ENCODE measurements around the gene COMMD6. TPM values are rescaled to one million over a fixed set of nuclear protein-coding genes. Genes with fewer than 3 reads are reported as not detected.
A peak's percentile ranks its signal among the peaks of the same experiment; 100 is the strongest.

The COMMD6 gene
- total and polyA plus RNA-seq, 2 of the 4 experiments (the other 2 are of a cell fraction) = 63.5 to 144 TPM

DNA sequence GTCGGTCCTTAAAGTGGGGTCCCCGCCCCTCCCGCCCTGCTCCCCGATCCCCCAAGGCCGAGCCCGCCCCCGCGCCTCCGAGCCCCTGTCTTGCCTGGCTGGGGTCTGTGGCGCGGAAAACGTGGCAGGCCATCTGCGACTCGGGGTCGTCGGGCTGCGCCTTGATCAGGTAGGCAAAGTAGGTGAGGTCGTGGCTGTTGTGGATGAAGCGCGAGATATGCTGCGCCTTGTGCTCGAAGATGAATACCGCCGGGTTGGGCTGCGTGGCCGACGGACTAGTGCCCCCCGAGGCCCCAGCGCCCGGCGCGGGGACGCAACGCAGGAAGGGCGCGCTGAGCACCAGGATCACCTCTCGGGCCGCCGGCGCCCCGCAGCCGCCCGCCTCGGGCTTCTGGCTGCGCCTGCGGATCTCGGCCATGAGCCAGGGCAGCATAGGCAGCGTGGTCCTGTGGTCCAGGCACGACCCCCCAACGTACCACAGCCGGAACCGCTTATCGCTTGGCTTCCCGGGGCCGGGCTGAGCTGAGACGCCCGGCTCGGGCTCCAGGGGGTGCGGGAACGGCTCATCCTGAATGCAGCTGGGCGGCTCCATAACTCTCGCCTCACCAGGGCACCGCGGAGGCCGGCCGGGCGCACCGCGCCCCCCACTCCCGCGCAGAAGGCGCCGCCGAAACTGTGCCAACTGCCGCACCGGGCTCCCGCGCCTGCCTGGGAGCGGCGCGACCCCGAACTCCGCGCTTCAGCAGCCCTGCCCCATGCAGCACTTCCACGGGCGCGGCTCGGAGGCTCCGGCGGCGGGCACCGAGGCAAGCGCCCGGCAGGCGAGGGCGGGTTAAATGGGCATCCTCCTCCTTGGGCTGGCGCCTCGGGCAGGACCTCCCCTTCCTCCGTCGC is 56.2 kb downstream of the COMMD6 start:
- BruUV-seq (replicated peaks) = no TSS peak
- H3K9ac ChIP-seq (ENCODE audit: low read depth, low read length) = peak overlapping the region; percentile 57; the same call in 1 of the 2 replicates

More for the DNA sequence above, 56.2 kb downstream of the COMMD6 start:
- peak overlapping the region; percentile 91 for H2AFZ ChIP-seq (replicated peaks; ENCODE audit: low read length, poor library complexity)
- no peak overlapping the region for H4K8ac ChIP-seq (ENCODE audit: low read depth in 2 of 2, low read length in 2 of 2)
- no peak overlapping the region for H3K4ac ChIP-seq (ENCODE audit: low read depth, low read length)
- 0 out of 2 replicates have a peak, but pooled peaks cover 4% of the 10 kb centered on the region for H3K9me1 ChIP-seq (ENCODE audit: insufficient read depth, low read length)
- H2BK20ac ChIP-seq (ENCODE audit: low read depth, low read length) = no peak overlapping the region
- TF ChIP-seq, protein P1, sequence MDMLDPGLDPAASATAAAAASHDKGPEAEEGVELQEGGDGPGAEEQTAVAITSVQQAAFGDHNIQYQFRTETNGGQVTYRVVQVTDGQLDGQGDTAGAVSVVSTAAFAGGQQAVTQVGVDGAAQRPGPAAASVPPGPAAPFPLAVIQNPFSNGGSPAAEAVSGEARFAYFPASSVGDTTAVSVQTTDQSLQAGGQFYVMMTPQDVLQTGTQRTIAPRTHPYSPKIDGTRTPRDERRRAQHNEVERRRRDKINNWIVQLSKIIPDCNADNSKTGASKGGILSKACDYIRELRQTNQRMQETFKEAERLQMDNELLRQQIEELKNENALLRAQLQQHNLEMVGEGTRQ (IDR thresholded peaks at IDR 0.05; ENCODE audit: low read depth, low read length) = no peak
- TF ChIP-seq MAZ (IDR thresholded peaks at IDR 0.05; ENCODE audit: borderline replicate concordance, low read depth, low read length) (peak; percentile 5; the same call in 1 of the 2 replicates), RAD21 (IDR thresholded peaks at IDR 0.05; ENCODE audit: low read length) (no peak)
- POLR2A ChIA-PET (ENCODE audit: unreplicated experiment) = interaction anchor here (0.7 kb wide), 1 partner anchor 110 kb away, joined by 3 read pairs; no protein-coding TSS in a partner anchor
- no peak overlapping the region for H3K56ac ChIP-seq (ENCODE audit: extremely low read depth, insufficient read depth, low read length)
- no peak overlapping the region for H4K91ac ChIP-seq (ENCODE audit: insufficient read depth, low read depth, low read length)
- H4K5ac ChIP-seq (ENCODE audit: low read depth, low read length) = no peak overlapping the region
- H2BK120ac ChIP-seq (ENCODE audit: low read depth, low read length) = no peak overlapping the region
- peak overlapping the region; percentile 36; the same call in 1 of the 2 replicates for H3K23ac ChIP-seq (ENCODE audit: low read depth, low read length)
- no peak overlapping the region for H2BK15ac ChIP-seq (ENCODE audit: low read depth, low read length)
- dilution Hi-C loops (cut with HindIII; ENCODE audit: low sequenced_read_pairs, unreplicated experiment) (no loop called here), in situ Hi-C loops (cut with MboI; ENCODE audit: low sequenced_read_pairs) (loop anchor here (5.0 kb wide), 1 partner anchor 66 kb away; the partner anchor contains the start of gene UCHL3), intact Hi-C loops (cut with micrococcal nuclease) (loop anchor here (1.0 to 2.0 kb wide), 3 partner anchors 68 to 155 kb away; partner anchors contain the start of genes LMO7 and UCHL3)
- WGBS, 2 experiments (ENCODE audit: extremely low coverage in 2 of 2, insufficient read length in 1 of 2) = 1% methylated on average over 22 of the region's 100 CpGs; no CpG with 5 or more reads in 1 of the 2 experiments
- peak overlapping the region; percentile 73 for H2AK9ac ChIP-seq (replicated peaks; ENCODE audit: low read depth, low read length, poor library complexity)
- H3K9me3 ChIP-seq (ENCODE audit: control insufficient read depth, insufficient read depth, low read length) = no peaks in the 10 kb centered on the region
- peak; percentile 50 for ATAC-seq (ENCODE audit: low read depth)
- peaks cover 3% of the 10 kb centered on the region; the same call in 1 of the 2 replicates for H3K4me1 ChIP-seq (ENCODE audit: control insufficient read depth, insufficient read depth, low read length)
- H2AK5ac ChIP-seq (ENCODE audit: low read depth, low read length) = no peak overlapping the region
- no peak for DNase-seq
- no peaks in the 10 kb centered on the region for H3K36me3 ChIP-seq (ENCODE audit: control insufficient read depth, insufficient read depth, low read length)
- H3K4me2 ChIP-seq (ENCODE audit: low read depth, low read length) = peak overlapping the region; percentile 87
- H2BK5ac ChIP-seq (ENCODE audit: low read depth, low read length, poor library complexity, severe bottlenecking) = no peak overlapping the region
- H3K4me3 ChIP-seq (ENCODE audit: insufficient read depth, low read depth, low read length) = peak overlapping the region; percentile 49
- no peaks in the 10 kb centered on the region for H3K27me3 ChIP-seq (ENCODE audit: control insufficient read depth, insufficient read depth, low read length)
- H4K20me1 ChIP-seq (ENCODE audit: insufficient read depth, low read length) = 0 out of 2 replicates have a peak, but pooled peaks cover 3% of the 10 kb centered on the region
- no peak overlapping the region for H3K18ac ChIP-seq (ENCODE audit: low read depth, low read length)
- peaks cover 10 to 21% of the 10 kb centered on the region in 2 experiments for H3K79me1 ChIP-seq (ENCODE audit: low read depth in 1 of 2, low read length in 2 of 2)
- H3K14ac ChIP-seq (replicated peaks; ENCODE audit: low read depth, low read length) = no peak overlapping the region
- CTCF ChIA-PET = interaction anchor here (0.7 to 1.5 kb wide), 14 partner anchors 9 to 843 kb away, joined by 3 to 8 read pairs (median 4); partner anchors contain the start of gene COMMD6
- H3K27ac ChIP-seq (ENCODE audit: insufficient read depth, low read length) = peak overlapping the region; percentile 22; the same call in 1 of the 2 replicates

All from IMR-90 (cell line).